Mesodermal cell (in vitro differentiated cells): ENCODE data around the gene RPTOR.
"Not testable (repeated sequence)": the region's sequence is repeated elsewhere in the genome, so short reads cannot be mapped to it uniquely, and the experiment has no call there.

Experiments used
- H3K27ac ChIP-seq: 2 replicates; pipeline ENCODE4 v1.7.0; 2013; ENCODE audit warnings: mild to moderate bottlenecking, low read depth, low read length, moderate library complexity; ENCODE audit not compliant: severe bottlenecking
- H3K36me3 ChIP-seq: 2 replicates; pipeline ENCODE4 v1.7.1; 2013; ENCODE audit warnings: mild to moderate bottlenecking, low read length, moderate library complexity; ENCODE audit not compliant: control insufficient read depth, insufficient read depth
- H3K4me1 ChIP-seq: one replicate; pipeline ENCODE4 v1.7.1; 2013; ENCODE audit warnings: mild to moderate bottlenecking, low read length; ENCODE audit not compliant: insufficient read depth, control insufficient read depth, poor library complexity, severe bottlenecking
- H3K4me3 ChIP-seq: 2 replicates; pipeline ENCODE4 v1.7.0; 2013; ENCODE audit warnings: low read length, control low read depth, mild to moderate bottlenecking; ENCODE audit not compliant: insufficient read depth, poor library complexity, severe bottlenecking; ENCODE audit errors: extremely low read depth
- H3K9me3 ChIP-seq: 2 replicates; pipeline ENCODE4 v1.7.1; 2013; ENCODE audit warnings: mild to moderate bottlenecking, low read length, moderate library complexity; ENCODE audit not compliant: control insufficient read depth
- WGBS, 2 experiments: methylation state at CpG; one replicate each; pipeline ENCODE4 v1.1.5; 2013; ENCODE audit warnings: missing lambda C conversion rate in 2 of 2; ENCODE audit not compliant: insufficient coverage in 2 of 2; 5-methylcytosine and 5-hydroxymethylcytosine counted together

The RPTOR gene

DNA sequence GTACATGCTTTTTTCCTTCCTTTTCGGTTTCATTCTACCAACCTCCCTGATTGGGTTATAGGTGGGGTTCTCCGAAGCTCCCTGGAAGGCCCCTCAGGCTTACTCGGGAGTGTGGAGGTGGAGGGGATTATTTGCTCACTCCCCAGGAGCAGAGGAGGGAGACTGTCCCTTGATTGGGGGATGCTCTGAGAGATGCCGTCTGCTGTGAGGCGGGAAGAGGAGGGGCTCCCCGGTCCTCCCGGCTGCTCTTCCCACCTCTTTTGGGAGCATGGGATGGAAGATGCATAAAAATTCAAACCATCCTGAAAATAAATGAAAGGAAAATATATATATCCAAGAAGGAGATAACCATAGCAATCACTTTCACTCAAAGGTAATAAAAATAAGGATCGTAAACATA, 16.1 kb upstream of the RPTOR start:
- no peak overlapping the region for H3K27ac ChIP-seq
- H3K9me3 ChIP-seq, result no peaks in the 10 kb centered on the region
- no peaks in the 10 kb centered on the region for H3K36me3 ChIP-seq
- WGBS, 2 experiments, result 60 to 71% methylated on average over 3 of the region's 8 CpGs
- H3K4me3 ChIP-seq, result no peak overlapping the region
- peaks cover 10% of the 10 kb centered on the region for H3K4me1 ChIP-seq

DNA sequence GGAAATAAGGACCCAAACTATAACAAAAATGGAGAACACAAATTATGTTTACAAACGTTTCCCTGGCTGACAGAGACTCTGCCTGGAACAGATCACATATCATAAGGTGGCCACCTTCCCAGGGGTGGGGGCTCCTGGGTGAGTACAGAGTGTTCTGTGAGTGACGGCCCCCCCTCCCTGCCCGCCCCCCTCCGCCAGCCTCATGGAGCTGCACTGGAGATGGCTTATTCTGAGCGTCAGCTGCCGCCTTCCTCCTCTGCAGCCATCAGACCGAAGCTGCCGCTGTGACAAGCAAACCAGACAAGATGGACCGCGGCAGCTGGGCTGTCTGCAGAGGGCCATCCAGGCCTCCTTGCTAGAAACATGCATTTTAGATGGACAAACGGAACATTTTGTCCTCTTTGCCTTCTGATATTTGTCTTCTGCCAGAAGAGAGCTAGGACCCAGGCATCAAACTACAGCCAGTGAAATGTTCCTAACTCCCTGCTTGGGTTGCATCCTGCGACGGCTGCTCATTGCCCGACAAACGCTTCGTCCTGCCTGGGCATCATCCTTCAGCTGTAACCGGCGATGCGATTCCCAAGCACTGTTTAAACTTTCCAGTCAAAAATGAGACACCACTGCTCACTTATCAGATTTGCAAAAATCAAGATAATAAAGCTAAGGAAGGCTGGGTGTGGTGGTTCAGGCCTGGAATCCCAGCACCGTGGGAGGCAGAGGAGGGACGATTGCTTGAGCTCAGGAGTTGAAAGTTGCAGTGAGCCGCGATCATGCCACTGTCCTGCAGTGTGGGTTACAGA, 15.3 kb upstream of the RPTOR start:
- peaks cover 10% of the 10 kb centered on the region for H3K4me1 ChIP-seq
- no peaks in the 10 kb centered on the region for H3K36me3 ChIP-seq
- no peaks in the 10 kb centered on the region for H3K9me3 ChIP-seq
- WGBS, 2 experiments, result 86 to 91% methylated on average over 13 to 17 of the region's 23 CpGs
- H3K27ac ChIP-seq, result no peak overlapping the region
- H3K4me3 ChIP-seq, result no peak overlapping the region

DNA sequence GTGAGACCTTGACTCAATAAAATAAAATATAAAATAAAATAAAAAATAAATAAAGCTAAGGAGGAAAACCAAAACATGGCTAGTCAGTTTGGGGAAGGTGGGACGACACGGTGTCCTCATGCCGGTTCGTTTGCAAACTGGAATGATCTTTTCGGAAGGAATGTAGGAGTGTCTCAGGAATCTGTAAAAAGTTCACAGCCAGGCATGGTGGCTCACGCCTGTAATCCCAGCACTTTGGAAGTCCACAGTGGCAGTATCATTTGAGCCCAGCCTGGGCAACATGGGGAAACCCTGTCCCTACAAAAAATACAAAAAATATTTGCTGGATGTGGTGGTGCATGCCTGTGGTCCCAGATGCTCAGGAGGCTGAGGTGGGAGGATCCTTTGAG, 14.7 kb upstream of the RPTOR start:
- H3K36me3 ChIP-seq, result no peaks in the 10 kb centered on the region
- no peaks in the 10 kb centered on the region for H3K9me3 ChIP-seq
- H3K4me1 ChIP-seq, result peaks cover 10% of the 10 kb centered on the region
- whole genome bisulfite sequencing, 2 experiments, result 80 to 84% methylated on average over 5 to 6 of the region's 6 CpGs
- no peak overlapping the region for H3K4me3 ChIP-seq
- H3K27ac ChIP-seq, result no peak overlapping the region

GRCh38 chr17:80531400-80531799, 13.2 kb upstream of the RPTOR start:
- no peaks in the 10 kb centered on the region for H3K9me3 ChIP-seq
- H3K4me3 ChIP-seq, result no peak overlapping the region
- no peaks in the 10 kb centered on the region for H3K36me3 ChIP-seq
- H3K27ac ChIP-seq, result no peak overlapping the region
- 88 to 95% methylated on average over 5 to 7 of the region's 7 CpGs for WGBS, 2 experiments
- H3K4me1 ChIP-seq, result peaks cover 10% of the 10 kb centered on the region

DNA sequence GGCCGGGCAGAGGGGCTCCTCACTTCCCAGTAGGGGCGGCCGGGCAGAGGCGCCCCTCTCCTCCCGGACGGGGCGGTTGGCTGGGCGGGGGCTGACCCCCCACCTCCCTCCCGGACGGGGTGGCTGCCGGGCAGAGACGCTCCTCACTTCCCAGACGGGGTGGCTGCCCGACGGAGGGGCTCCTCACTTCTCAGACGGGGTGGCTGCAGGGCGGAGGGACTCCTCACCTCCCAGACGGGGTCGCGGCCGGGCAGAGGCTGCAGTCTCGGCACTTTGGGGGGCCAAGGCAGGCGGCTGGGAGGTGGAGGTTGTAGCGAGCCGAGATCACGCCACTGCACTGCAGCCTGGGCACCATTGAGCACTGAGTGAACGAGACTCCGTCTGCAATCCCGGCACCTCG, 7.3 kb upstream of the RPTOR start:
- H3K36me3 ChIP-seq, H3K27ac ChIP-seq, H3K9me3 ChIP-seq, H3K4me1 ChIP-seq, H3K4me3 ChIP-seq: not testable (repeated sequence)
- 84 to 94% methylated on average over 11 to 12 of the region's 30 CpGs for WGBS, 2 experiments

- 90 to 93% methylated on average over 10 to 13 of the region's 14 CpGs for WGBS, 2 experiments
- Histone ChIP-seq H3K36me3 (no peaks in the 10 kb centered on the region), H3K27ac (no peak overlapping the region), H3K4me3 (no peak overlapping the region), H3K9me3 (no peaks in the 10 kb centered on the region), H3K4me1 (no peaks in the 10 kb centered on the region)
These were observed 6.2 kb upstream of the RPTOR start for GRCh38 chr17:80538484-80538883.

- WGBS, 2 experiments, result 32 to 34% methylated on average over 8 to 10 of the region's 12 CpGs
- no peaks in the 10 kb centered on the region for H3K4me1 ChIP-seq
- H3K27ac ChIP-seq, result no peak overlapping the region
- no peaks in the 10 kb centered on the region for H3K9me3 ChIP-seq
- H3K4me3 ChIP-seq, result no peak overlapping the region
- no peaks in the 10 kb centered on the region for H3K36me3 ChIP-seq
These were observed 5.5 kb upstream of the RPTOR start for GRCh38 chr17:80539022-80539641.

- peak overlapping the region; percentile 79 for H3K27ac ChIP-seq
- H3K4me3 ChIP-seq, result peak overlapping the region; percentile 97
- 3 to 7% methylated on average over 6 of the region's 8 CpGs for WGBS, 2 experiments
- H3K36me3 ChIP-seq, result peaks cover 11% of the 10 kb centered on the region
- no peaks in the 10 kb centered on the region for H3K9me3 ChIP-seq
- peaks cover 11% of the 10 kb centered on the region for H3K4me1 ChIP-seq
These were observed 825 bp downstream of the RPTOR start for GRCh38 chr17:80545499-80545826.

DNA sequence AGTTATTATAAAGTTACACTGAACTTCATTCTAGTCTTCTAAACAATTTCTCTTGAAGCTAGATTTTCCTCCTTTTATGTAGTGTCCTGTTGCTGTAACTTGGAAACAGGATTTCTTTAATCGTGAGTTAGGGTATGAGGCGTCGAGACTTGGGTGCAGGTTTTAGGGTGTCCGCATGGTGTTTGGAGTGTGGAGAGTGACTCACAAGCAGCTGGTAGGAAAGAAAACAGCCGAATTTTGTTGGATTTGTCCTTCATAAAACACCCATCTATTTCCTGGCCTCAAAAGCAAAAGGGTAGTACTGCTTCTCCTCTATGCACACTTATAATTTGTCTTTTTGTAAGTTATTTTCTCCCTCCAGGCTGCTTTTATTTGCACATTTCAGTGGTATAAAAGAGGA, 1.6 kb downstream of the RPTOR start:
- H3K4me3 ChIP-seq, result peak overlapping the region; percentile 97
- WGBS, 2 experiments, result 100% methylated on average over 1 of the region's 5 CpGs; no CpG with 5 or more reads in 1 of the 2 experiments
- peaks cover 11% of the 10 kb centered on the region for H3K36me3 ChIP-seq

DNA sequence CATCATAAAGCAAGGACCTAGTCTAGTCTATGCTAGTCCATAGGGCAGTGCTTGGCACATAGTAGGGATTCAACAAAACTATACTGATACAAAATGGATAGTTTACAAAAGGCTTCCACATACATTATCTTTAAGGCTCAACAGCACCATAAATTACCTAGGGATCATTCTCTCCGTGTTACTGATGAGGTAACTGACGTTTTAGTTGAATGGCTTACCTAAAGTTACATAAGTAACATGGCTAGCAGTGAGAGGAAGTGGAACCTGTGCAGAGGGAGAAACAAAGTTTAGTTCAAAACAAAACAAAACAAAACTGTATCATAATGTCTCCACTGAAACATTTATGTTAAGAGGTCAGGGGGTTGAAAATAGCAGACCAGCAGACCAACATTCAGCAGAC, 7.9 kb downstream of the RPTOR start:
- H3K27ac ChIP-seq, result no peak overlapping the region
- H3K4me1 ChIP-seq, result peaks cover 1% of the 10 kb centered on the region
- no peaks in the 10 kb centered on the region for H3K9me3 ChIP-seq
- H3K36me3 ChIP-seq, result peaks cover 32% of the 10 kb centered on the region
- 0% methylated on average over 1 of the region's 2 CpGs; no CpG with 5 or more reads in 1 of the 2 experiments for WGBS, 2 experiments
- H3K4me3 ChIP-seq, result no peak overlapping the region

More for the DNA sequence above, 1.6 kb downstream of the RPTOR start:
- Histone ChIP-seq H3K27ac (no peak overlapping the region), H3K9me3 (no peaks in the 10 kb centered on the region), H3K4me1 (peaks cover 11% of the 10 kb centered on the region)

DNA sequence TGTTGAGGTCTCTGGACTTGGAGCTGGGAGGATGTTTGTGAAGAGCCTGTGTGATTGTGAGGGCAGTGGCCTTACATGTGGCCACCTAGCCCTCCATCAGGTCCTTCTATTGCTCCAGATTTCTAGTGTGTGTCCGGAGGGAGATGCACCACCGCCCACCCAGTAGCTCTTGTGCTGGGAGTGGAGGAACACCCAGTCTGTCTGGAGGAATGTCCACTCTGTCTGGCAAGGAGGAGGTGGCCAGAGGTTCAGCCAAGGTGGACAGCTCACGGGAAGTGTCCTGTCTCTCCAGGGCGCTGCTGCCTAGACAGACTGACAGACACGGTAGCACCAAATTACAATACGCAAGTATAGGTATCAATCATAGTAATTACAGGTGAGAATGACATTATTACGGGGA, 10.6 kb downstream of the RPTOR start:
- Histone ChIP-seq H3K9me3 (no peaks in the 10 kb centered on the region), H3K4me1 (peaks cover 8% of the 10 kb centered on the region), H3K4me3 (no peak overlapping the region), H3K36me3 (peaks cover 26% of the 10 kb centered on the region), H3K27ac (no peak overlapping the region)
- WGBS, 2 experiments, result 95 to 100% methylated on average over 1 to 4 of the region's 7 CpGs
